MCF 10A (cell line): ENCODE measurements around the gene MBD2. TPM values are rescaled to one million over a fixed set of nuclear protein-coding genes. Genes with fewer than 3 reads are reported as not detected.

Experiments used
- BruUV-seq: library from RNA; stranded (reverse); fragments of 400-500 nt; replicated peaks from 2 replicates; lab custom pipeline; 2021; lab: Mats Ljungman, UMichigan
- CTCF ChIA-PET: fragments of 300-600 bp; sonication (Branson Sonifier 250); formaldehyde crosslinking; extraction: SDS; loops from one replicate; lab custom pipeline; 2021; ENCODE audit warnings: antibody characterized with exemption, inconsistent platforms; lab: Yijun Ruan, JAX
- POLR2A ChIA-PET: fragments of 300-600, 350-650 bp; sonication (Branson Sonifier 250); formaldehyde crosslinking; extraction: SDS; loops from one replicate; lab custom pipeline; 2020; ENCODE audit warnings: antibody characterized with exemption, inconsistent platforms; lab: Yijun Ruan, JAX
- DNase-seq: peaks from one replicate; pipeline ENCODE4 v3.0.0-alpha.2; 2018; ENCODE audit not compliant: unreplicated experiment
- H3K27ac Mint-ChIP-seq: one replicate; pipeline ENCODE4 v1.8.0; 2022; ENCODE audit warnings: mild to moderate bottlenecking, low read depth, mixed read lengths; ENCODE audit not compliant: unreplicated experiment
- H3K27me3 Mint-ChIP-seq: one replicate; pipeline ENCODE4 v1.8.0; 2022; ENCODE audit warnings: mixed read lengths; ENCODE audit not compliant: insufficient read depth, unreplicated experiment
- H3K36me3 Mint-ChIP-seq: one replicate; pipeline ENCODE4 v1.8.0; 2022; ENCODE audit warnings: mild to moderate bottlenecking, moderate library complexity, mixed read lengths; ENCODE audit not compliant: insufficient read depth, unreplicated experiment
- H3K4me1 Mint-ChIP-seq: one replicate; pipeline ENCODE4 v1.8.0; 2022; ENCODE audit warnings: mixed read lengths; ENCODE audit not compliant: insufficient read depth, unreplicated experiment
- H3K4me3 Mint-ChIP-seq: one replicate; pipeline ENCODE4 v1.8.0; 2022; ENCODE audit warnings: mild to moderate bottlenecking, moderate library complexity, mixed read lengths; ENCODE audit not compliant: unreplicated experiment
- H3K9me3 Mint-ChIP-seq: one replicate; pipeline ENCODE4 v1.8.0; 2022; ENCODE audit warnings: mixed read lengths; ENCODE audit not compliant: unreplicated experiment
- intact Hi-C: fragments of 100-400 bp; cut with micrococcal nuclease; formaldehyde crosslinking; loops from 2 replicates; pipeline ENCODE4 v1.14.1; 2022
- total RNA-seq: library from RNA; stranded (reverse); gene quantifications from 2 replicates; pipeline ENCODE4 v1.2.3, GENCODE V29; 2022
- TF ChIP-seq, protein P1 (sequence below): fragments of 200-600 bp; IDR thresholded peaks from one replicate; pipeline ENCODE4 v1.8.0; 2022; ENCODE audit warnings: antibody characterized with exemption, mild to moderate bottlenecking; ENCODE audit not compliant: unreplicated experiment

MBD2 gene
- total RNA-seq, 1 experiment from 2014 or later: 179 TPM

- intact Hi-C loops: no loop called here
- no peak overlapping the region for H3K27ac Mint-ChIP-seq
These were observed 5.1 kb upstream of the MBD2 start for GRCh38 chr18:54229421-54230059.

GRCh38 chr18:54228364-54228763, 3.9 kb upstream of the MBD2 start:
- no TSS peak for BruUV-seq
- intact Hi-C loops: no loop called here
- DNase-seq: no peak
- CTCF ChIA-PET: interaction anchor here (0.6 to 1.5 kb wide), 2 partner anchors 15 to 42 kb away, joined by 3 to 15 read pairs; partner anchors contain the start of gene POLI
- H3K27ac Mint-ChIP-seq: no peak overlapping the region
- H3K4me1 Mint-ChIP-seq: peaks cover 6% of the 10 kb centered on the region
- no peaks in the 10 kb centered on the region for H3K27me3 Mint-ChIP-seq
- TF ChIP-seq, protein P1, sequence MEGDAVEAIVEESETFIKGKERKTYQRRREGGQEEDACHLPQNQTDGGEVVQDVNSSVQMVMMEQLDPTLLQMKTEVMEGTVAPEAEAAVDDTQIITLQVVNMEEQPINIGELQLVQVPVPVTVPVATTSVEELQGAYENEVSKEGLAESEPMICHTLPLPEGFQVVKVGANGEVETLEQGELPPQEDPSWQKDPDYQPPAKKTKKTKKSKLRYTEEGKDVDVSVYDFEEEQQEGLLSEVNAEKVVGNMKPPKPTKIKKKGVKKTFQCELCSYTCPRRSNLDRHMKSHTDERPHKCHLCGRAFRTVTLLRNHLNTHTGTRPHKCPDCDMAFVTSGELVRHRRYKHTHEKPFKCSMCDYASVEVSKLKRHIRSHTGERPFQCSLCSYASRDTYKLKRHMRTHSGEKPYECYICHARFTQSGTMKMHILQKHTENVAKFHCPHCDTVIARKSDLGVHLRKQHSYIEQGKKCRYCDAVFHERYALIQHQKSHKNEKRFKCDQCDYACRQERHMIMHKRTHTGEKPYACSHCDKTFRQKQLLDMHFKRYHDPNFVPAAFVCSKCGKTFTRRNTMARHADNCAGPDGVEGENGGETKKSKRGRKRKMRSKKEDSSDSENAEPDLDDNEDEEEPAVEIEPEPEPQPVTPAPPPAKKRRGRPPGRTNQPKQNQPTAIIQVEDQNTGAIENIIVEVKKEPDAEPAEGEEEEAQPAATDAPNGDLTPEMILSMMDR: no peak
- POLR2A ChIA-PET: interaction anchor here (2.9 kb wide), 1 partner anchor 41 kb away, joined by 7 read pairs; the partner anchor contains the start of gene POLI
- no peaks in the 10 kb centered on the region for H3K9me3 Mint-ChIP-seq
- H3K36me3 Mint-ChIP-seq: peaks cover 7% of the 10 kb centered on the region
- no peak overlapping the region for H3K4me3 Mint-ChIP-seq

More at GRCh38 chr18:54229421-54230059, 5.1 kb upstream of the MBD2 start:
- no peak for DNase-seq
- ChIA-PET CTCF (no interaction called here), POLR2A (interaction anchor here (2.9 kb wide), 1 partner anchor 40 kb away, joined by 7 read pairs; the partner anchor contains the start of gene POLI)
- Mint-ChIP-seq H3K36me3 (peaks cover 7% of the 10 kb centered on the region), H3K4me3 (no peak overlapping the region), H3K27me3 (no peaks in the 10 kb centered on the region), H3K9me3 (no peaks in the 10 kb centered on the region), H3K4me1 (peaks cover 6% of the 10 kb centered on the region)
- TF ChIP-seq, protein P1: no peak
- no TSS peak for BruUV-seq

GRCh38 chr18:54223568-54224241, 764 bp downstream of the MBD2 start:
- H3K4me1 Mint-ChIP-seq: peaks cover 17% of the 10 kb centered on the region
- TF ChIP-seq, protein P1: no peak
- H3K9me3 Mint-ChIP-seq: no peaks in the 10 kb centered on the region
- peak overlapping the region; percentile 93 for H3K4me3 Mint-ChIP-seq
- H3K27ac Mint-ChIP-seq: peak overlapping the region; percentile 97
- DNase-seq: peak; percentile 97
- ChIA-PET POLR2A (interaction anchor here (0.6 to 3.3 kb wide), 26 partner anchors 7 to 448 kb away, joined by 3 to 109 read pairs (median 4); partner anchors contain the start of genes C18orf54, POLI and STARD6), CTCF (interaction anchor here (0.6 to 3.0 kb wide), 27 partner anchors 9 to 135 kb away, joined by 3 to 79 read pairs (median 4); partner anchors contain the start of gene POLI)
- H3K27me3 Mint-ChIP-seq: no peaks in the 10 kb centered on the region
- intact Hi-C loops: loop anchor here (1.0 to 2.0 kb wide), 4 partner anchors 47 to 165 kb away; no protein-coding TSS in a partner anchor
- BruUV-seq: no TSS peak
- H3K36me3 Mint-ChIP-seq: peaks cover 13% of the 10 kb centered on the region
